HG02852 (cell line): ENCODE measurements around the gene FANK1.
"Not testable (repeated sequence)": the region's sequence is repeated elsewhere in the genome, so short reads cannot be mapped to it uniquely, and the experiment has no call there.

Experiments
- ATAC-seq: cut with Tn5 transposase; IDR thresholded peaks from one replicate; pipeline ENCODE4 v1.9.1; 2021; ENCODE audit warnings: mild to moderate bottlenecking, moderate library complexity; ENCODE audit not compliant: unreplicated experiment

The FANK1 gene

DNA sequence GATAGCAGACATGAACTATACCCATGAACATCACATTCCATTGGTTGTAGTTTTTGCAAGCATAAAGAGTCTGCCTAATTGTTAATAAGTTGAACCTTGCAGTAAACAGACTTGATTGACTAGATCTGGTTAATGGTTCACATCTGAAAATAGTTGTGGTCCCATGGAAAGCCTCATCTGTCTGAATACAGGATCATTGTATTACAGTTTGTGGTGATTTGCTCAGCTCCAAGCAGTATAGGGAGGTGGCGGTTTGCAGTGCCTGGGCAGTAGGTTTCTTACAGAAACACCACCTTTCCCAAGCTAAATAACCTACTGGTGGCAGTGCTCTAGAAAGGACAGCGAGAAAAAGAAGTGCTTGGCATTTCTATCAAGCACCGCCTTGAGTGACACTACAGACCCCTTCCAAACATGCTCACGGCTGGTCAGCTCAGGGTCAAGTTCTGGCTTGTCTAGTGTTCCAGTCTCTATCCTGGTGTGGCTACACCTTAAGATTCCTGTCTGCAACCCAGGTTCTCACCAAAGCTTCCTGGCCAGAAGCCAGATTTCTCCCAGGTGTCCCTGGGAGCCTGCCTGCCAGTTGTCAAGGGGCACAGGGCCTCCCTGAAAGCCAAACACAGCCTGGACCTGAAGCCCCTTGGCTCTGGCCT lies 119.9 kb downstream of the FANK1 start:
- no peak for ATAC-seq

DNA sequence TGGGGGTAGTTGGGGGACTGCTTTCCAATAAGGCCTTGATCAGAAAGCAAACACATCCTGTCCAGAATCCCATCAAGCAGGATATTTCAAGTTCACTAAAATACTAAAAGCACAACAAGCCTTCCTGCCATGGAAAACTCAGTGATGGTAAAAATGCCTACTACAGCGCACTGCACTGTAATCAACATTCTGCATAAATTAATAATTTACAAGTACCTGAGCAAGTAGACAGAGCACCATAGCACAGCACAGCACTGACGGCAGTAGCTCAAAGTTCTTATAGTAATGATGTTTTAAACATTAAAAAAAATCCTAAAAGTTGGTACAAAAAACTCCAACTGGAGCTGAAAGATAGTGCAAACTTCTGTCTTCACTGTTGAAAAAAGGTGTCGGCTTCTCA lies 120.5 kb downstream of the FANK1 start:
- ATAC-seq: no peak

DNA sequence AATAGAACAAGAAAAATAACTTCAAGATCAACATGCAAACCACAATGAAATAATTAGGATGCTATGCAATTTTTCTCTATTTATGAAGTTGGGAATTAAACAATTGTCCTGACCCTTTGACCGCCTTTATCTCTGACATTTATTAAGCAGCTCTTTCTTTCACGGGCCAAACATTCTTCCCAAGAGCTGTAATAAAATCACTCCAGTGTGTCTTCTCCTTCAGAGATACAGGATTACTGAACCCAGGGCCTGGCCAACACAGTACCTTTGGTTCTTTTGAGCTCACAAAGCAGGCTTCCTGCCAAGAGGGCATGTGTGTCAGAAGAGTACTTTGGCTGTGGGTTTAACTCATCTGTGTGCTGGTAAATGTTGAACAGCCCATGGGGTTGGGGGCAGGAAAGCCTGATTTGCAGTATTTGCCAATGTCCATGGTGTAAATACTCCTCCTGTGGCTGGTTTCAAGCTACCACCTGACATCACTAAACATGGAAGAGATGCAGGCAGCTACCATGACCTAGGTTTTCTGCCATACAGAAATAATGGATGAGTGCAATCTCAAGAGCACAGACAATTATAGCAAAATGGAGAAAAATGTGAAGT lies 121.7 kb downstream of the FANK1 start:
- ATAC-seq: no peak

DNA sequence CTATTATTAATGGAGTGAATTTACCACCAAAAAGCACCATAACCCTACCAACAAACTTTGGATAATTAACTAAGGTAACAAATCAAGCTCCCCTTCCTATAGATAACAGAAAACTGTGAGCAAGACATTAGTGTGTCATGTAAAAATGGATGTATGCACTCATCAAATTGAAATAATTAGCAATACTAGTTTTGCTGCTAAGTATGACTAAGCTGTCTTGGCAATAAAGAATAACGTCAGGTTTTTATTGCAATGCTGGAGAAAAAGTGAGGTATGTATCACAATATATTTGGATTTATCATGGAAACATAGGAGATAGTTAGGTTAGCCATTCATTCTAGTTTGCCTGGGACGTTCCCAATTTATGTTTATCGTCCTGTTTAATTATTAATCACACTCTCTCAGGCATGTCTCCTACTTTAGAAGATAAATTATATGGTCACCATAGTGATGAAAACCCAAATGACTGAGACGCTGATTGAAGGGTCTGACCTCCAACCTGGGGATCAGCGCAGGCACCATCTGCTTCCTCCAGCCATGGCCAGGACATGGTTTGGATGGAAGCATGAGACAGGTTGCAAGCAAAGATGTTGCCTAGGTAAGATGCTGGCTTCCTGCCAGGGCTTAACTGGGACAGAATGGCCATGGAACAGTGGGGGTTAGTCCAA lies 125.6 kb downstream of the FANK1 start:
- no peak for ATAC-seq

DNA sequence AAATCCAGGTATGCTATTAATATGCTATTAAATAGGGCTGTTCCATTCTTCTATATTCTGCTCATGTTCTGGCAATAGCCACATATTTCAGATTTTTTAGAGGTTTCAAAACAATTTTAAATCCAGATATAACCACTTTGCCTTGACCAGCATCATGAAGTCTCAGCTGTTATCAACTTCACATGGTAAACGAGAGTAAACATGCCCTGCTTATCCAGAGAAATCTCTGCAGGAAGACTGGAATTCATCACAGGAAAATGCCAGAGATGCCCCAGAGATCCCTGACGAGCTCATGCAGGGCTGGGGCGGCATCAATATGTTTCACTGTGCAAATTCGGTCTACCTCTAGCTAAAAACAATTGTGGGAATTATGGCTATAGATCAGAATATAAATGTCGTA lies 126.5 kb downstream of the FANK1 start:
- no peak for ATAC-seq

DNA sequence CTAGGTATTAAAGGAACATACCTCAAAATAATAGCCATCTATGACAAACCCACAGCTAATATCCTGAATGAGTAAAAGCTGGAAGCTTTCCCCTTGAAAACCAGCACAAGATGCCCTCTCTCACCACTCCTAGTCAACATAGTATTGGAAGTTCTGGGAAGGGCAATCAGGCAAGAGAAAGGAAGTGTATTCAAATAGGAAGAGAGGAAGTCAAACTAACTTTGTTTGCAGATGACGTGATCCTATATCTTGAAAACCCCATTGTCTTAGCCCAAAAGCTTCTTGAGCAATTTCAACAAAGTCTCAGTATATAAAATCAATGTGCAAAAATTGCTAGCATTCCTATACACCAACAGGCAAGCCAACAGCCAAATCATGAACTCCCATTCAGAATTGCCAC lies 131.3 kb downstream of the FANK1 start:
- no peak for ATAC-seq

DNA sequence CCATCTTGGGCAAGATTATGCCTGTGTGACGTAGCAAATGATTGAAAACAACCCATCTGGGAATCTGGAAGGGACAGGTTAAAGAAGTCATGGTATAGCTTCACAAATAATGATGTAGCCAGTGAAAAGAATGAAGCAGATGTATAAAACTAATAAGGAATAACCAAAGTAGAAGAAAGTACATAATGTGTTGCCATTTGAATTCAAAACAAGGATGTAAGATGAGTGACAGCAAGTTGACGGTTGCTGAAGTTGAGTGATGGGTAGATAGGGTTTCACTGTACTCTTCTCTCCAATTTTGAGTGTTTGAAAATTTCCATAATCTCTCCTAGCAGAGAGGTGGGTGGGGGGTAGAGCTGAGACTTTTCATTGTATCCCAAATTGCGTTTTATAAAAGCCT lies 133.6 kb downstream of the FANK1 start:
- ATAC-seq: no peak

DNA sequence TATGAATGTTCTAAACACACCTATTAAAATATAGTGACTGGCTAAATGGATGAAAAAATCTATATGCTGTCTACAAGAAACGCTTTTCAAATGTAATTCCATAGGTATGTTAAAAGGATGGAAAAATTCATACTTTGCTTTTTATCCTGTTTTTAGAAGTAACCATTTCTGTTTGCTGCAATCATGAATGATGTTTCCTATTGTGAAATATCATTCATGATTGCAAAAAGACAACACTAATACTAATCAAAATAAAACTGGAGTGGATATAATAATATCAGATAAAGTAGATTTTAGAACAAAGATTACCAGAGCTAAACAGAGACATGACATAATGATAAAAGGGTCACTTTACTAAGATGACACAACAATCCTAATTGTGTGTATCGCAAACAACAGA lies 138.2 kb downstream of the FANK1 start:
- no peak for ATAC-seq

DNA sequence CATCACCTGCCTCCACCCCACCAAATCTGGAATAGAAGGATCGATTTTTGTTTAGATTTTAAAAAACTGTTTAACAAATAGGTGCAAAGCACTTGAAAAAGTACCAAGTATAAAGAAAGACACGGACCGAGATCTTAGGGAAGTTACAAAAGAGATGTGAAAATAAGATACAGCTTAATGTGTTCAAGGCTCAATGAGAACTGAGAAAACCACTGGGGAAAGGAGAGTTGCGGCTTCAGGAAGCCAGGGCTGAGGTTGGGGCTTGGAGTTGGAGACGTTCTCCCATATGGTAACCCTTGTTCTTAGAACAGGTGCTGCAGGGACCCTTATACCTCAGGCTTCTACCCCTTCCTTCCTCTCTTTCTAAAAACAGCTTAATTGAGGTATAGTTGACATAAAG lies 140.2 kb downstream of the FANK1 start:
- ATAC-seq: no peak

DNA sequence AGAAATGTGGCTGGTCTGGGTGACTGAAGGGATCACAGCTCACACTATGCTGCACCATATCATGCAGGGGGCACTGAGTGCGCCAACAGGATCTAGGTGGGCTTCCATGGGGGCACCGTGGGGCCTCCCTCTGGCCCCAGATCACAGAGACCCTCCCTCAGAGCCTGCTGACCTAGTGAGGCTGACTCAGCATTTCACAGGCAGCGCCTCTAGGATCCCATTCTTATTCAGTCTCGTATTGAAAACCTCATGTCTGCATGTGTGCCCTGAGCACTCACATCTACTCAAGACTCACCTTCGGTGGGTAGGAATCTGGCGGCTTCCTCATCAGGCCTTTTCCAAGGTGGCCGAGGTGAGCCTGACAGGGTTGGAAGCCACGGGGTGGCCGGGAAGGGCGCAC lies 141.6 kb downstream of the FANK1 start:
- no peak for ATAC-seq

DNA sequence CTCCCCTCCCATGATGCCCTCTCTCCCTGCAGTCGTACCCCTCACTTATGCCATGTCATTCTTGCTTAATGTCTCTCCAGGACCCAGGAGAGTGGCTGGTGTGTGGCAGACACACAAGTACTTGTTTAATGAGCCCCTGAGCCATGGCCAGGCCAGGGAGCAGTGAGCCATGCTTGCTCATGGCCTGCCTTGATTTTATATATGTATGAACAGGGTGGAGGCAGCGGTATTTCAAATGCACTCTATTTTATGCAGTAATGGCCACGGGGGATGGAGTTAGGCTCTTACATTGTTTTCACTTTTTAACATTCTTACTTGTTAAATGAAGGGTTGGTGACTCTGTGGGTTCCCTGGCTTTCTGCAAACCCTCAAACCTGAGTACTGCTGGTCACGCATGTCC lies 144.8 kb downstream of the FANK1 start:
- ATAC-seq: no peak

DNA sequence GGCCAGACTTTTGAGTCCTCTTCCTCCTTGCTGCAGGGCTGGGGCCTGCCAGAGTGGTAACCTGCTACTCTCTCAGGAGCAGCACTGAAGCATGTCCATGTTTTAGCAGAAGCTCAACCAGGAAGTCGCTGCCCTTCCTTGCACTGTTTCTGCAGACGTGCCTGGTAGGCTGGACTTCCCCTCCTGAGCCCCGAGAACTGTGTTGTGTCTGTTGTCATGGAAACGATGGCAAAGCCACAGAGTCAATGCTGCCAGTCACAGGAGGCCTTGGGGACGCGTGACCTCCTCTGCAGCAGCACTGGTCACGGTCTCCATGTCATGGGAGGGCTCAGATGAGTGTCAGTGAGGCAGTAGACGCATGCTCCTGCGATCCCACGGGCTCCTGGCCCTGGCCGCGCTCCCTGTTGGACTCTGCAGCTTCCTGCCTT lies 145.5 kb downstream of the FANK1 start:
- peak; percentile 99 for ATAC-seq

DNA sequence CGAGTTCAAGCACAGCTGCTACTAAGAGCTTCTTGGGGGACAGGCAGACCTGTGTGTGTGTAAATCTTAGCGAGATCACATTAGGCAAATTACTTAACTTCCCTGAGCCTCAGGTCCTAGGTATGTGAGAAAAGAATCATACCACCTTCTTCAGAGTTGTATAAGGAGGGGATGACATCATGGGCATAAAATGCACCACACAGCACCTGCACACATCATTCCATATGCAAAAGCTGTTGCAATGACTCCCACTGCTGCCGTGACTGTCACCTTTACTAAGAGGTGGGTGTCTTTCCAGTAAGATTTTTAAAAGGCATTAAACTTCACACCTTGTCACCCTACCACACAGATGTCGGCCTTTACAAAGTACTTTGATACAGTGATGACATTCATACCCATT lies 146.0 kb downstream of the FANK1 start:
- no peak for ATAC-seq

DNA sequence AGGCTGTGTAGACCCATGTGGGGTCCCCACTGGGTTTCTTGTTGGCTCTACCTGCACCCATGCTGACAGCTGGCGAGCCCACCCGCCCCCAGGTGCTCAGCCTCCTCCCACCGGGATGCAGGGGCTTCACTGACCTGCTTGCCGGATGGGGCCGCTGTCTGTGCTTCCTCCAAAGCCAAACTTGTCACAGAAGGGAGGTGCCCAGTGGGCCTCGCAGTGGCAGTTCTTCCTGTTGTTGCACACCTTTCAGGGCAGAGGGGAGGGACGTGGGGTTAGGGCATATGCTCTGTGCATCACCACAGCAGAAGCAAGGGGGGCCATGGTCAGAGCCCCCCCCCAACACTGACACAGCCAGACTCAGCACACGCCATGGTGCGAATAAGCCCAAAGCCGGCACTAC lies 146.5 kb downstream of the FANK1 start:
- ATAC-seq: no peak

DNA sequence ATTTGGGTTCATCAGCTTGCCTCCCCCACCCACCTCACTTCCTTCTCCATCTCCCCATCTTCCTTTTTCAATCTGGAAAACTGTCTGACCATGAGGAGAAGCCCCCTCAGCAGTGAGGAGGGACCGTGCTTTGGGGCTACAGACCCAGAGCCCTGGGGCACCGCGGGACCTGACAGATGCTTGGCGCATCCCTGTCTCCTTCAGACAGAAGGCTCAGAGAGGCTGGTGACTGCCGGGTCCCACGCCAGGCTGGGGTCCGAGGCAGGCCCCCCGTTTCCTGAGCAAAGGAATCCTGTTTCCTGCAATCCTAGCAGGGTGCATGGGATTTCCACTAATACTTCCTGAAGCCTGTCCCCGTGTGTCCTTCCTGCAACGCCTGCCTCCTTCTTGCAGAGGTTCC lies 147.0 kb downstream of the FANK1 start:
- no peak for ATAC-seq

DNA sequence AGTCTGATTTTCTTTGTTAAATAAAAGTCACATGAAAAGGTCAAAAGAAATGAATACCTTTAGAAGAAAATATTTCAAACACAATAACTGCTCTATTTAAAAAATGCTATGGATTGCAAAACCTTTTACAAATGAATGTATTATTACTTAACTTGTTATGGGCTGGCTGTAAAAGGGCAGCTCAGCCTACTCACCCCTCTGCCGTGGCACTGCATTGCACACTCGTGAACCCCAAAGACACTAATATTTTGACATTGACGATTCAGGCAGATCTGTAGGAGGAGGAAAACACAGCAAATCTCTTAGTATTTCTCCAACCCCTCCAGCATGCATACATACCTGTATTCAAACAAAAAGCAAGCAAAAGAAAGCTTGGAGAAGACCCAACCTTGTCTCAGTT lies 149.5 kb downstream of the FANK1 start:
- no peak for ATAC-seq

DNA sequence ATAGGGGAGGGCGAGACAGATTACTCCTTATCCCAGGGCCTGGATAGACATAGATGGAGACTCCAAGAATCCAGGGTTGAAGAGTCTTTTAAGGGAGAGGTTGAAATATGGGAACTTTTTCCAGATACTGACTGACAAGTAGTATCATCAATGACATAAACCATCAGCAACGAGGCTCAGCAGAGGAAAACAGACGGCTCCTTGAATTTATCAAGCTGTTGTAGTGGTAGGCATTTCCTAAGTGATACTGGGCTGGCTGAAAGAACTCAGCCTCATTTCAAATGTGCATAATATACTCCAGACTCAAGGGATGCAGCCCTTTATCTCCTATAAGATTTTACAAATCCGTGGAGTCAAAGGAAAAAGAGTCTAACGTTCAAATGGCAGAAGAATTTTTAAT lies 150.5 kb downstream of the FANK1 start:
- no peak for ATAC-seq

DNA sequence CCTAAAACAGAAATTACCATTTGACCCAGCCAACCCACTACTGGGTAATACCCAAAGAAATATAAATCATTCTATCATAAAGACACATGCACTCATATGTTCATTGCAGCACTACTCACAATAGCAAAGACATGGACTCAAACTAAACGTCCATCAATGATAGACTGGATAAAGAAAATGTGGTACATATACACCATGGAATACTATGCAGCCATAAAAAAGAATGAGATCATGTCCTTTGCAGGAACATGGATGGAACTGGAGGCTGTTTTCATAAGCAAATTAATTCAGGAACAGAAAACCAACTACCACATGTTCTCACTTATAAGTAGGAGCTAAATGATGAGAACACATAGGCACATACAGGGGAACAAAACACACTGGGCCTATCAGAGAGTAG lies 151.4 kb downstream of the FANK1 start:
- not testable (repeated sequence) for ATAC-seq

DNA sequence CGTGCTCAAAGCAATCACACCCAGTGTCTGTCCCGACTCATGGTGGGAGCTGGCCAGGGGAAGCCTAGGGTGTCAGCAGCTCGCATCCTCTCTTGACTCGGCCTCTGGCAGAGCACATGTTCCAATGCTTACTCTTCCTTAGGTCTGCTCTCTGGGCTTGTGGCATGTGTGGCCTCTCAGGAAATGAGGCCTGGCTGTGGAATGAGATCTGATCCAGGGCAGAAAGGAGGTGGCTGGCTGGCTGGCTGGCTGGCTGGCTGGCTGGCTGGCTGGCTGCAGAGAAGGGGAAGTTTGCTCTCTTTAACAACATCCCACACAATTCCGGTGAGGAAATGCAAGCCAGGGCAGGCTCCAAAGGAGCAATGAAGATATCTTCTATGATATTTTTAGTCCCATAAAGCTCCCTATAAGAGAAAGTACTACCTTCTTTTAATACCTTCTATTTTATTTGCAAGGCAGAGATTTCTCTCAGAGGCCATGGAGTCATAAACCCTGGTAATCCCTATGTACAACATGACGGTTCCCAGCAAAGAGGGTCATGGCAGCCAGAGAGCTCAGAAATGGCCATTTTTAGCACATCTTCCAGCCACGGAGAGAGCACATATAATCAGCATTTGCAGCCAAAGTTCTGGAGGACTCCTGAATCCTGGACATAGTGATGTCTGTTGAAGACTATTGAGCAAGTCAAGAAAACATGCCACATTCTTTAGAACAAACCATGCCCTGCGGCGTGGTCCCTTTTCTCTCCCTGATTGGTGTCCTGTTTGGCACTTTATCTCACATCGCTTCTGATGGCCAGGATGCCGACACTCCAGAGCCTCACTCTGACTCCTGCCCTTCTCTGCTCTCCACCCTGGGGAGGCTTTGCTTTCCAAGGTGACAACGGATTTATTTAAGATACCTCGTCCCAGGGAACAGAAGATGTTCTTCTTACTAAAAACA lies 153.7 kb downstream of the FANK1 start:
- no peak for ATAC-seq

DNA sequence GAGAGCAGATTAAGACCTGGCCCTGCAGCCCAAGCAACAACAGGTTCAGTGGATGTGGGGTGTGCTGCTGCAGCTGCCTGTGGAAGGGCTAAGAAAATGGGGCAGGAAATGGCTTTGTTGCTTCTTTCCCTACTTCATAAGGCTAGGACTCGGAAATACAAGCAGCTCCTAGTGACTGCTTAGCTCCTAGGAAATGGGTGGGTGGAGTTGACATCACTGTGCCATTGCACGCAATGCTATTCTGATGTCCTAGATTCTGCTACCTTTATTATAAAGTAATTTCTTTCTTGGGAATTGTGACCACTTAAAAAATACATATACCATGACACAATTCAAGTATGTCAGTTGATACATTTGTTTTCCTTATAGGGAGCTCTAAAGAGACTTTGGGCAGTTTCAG lies 155.8 kb downstream of the FANK1 start:
- ATAC-seq: no peak

DNA sequence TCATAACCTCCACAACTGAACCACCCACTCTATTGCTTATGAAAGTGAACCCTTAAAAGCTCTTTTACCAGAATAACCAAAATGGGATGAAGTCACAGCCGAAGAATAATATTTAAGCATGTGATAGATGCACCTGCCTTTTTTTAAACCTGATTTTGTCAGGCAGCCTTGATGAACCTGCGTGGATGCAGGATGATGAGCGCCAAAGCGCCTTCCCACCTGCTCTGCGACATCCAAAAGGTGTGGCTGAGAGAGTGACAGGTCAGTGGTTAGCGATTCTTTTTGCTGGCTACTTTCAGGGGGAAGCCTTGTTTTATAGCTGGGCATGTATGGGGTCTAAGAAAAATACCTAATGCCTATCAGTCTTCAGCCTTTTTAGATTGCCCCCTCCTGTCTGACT lies 157.8 kb downstream of the FANK1 start:
- no peak for ATAC-seq
